GM12892 (cell line): Measurements from ENCODE around the gene WARS2.

Source experiments
- DNase-seq: peaks from one replicate; pipeline ENCODE4 v3.0.0; 2011; ENCODE audit not compliant: insufficient read length
- FAIRE-seq: peaks from 2 replicates; lab custom pipeline; 2011; peaks lifted over from hg19 to GRCh38; lab: Jason Lieb, UNC
- POLR2A ChIP-seq: IDR thresholded peaks from 2 replicates; pipeline ENCODE4 v1.6.1; 2011; ENCODE audit warnings: low read depth, low read length, control low read depth
- POLR2AphosphoS5 ChIP-seq: IDR thresholded peaks from 2 replicates; pipeline ENCODE4 v1.6.1; 2011; ENCODE audit warnings: low read depth, low read length, control low read depth
- TAF1 ChIP-seq: IDR thresholded peaks from 2 replicates; pipeline ENCODE4 v1.6.1; 2011; ENCODE audit warnings: low read depth, mild to moderate bottlenecking, control low read depth, low read length, borderline replicate concordance

Gene WARS2

GRCh38 chr1:118982821-118983557 lies 157.5 kb downstream of the WARS2 start:
- FAIRE-seq = no peak
- TF ChIP-seq TAF1 (no peak), POLR2AphosphoS5 (no peak), POLR2A (no peak)
- no peak for DNase-seq

- FAIRE-seq = no peak
- no peak for TF ChIP-seq POLR2AphosphoS5
- TF ChIP-seq TAF1 = no peak
- TF ChIP-seq POLR2A = no peak
- no peak for DNase-seq
Measured at GRCh38 chr1:118982266-118982665, 158.2 kb downstream of the WARS2 start.

GRCh38 chr1:118981436-118981835 lies 159.0 kb downstream of the WARS2 start:
- no peak for TF ChIP-seq POLR2A
- TF ChIP-seq TAF1 = no peak
- no peak for TF ChIP-seq POLR2AphosphoS5
- DNase-seq = no peak
- no peak for FAIRE-seq
